SHP77 (cell line): ENCODE data around the gene MAPK6.

Source experiments
- DNase-seq, 2 experiments: peaks; one replicate each; lab custom pipeline; 2025; lab: John Stamatoyannopoulos, UW

The MAPK6 gene

GRCh38 chr15:52010633-52011595 lies 8.1 kb upstream of the MAPK6 start:
- DNase-seq: no peak

GRCh38 chr15:52011711-52012144 lies 7.3 kb upstream of the MAPK6 start:
- DNase-seq: peak; percentile 43 to 58

- DNase-seq: no peak
These were observed 6.8 kb upstream of the MAPK6 start for GRCh38 chr15:52012210-52012609.

GRCh38 chr15:52013151-52013791 lies 5.7 kb upstream of the MAPK6 start:
- DNase-seq: no peak

GRCh38 chr15:52014616-52015015 lies 4.4 kb upstream of the MAPK6 start:
- DNase-seq: no peak

GRCh38 chr15:52016316-52016715 lies 2.7 kb upstream of the MAPK6 start:
- no peak for DNase-seq

- DNase-seq: no peak
These were observed 775 bp upstream of the MAPK6 start for GRCh38 chr15:52018244-52018643.

GRCh38 chr15:52019394-52020220 lies 588 bp downstream of the MAPK6 start:
- DNase-seq: peak; percentile 56 to 64

GRCh38 chr15:52020221-52021085 lies 1.4 kb downstream of the MAPK6 start:
- no peak for DNase-seq

- no peak for DNase-seq
These were observed 2.2 kb downstream of the MAPK6 start for GRCh38 chr15:52021128-52021671.

- DNase-seq: no peak
These were observed 3.0 kb downstream of the MAPK6 start for GRCh38 chr15:52021892-52022540.

- DNase-seq: no peak
These were observed 4.3 kb downstream of the MAPK6 start for GRCh38 chr15:52023169-52023922.

- DNase-seq: no peak
These were observed 9.5 kb downstream of the MAPK6 start for GRCh38 chr15:52028431-52029093.

GRCh38 chr15:52030010-52030409 lies 11.0 kb downstream of the MAPK6 start:
- DNase-seq: no peak

GRCh38 chr15:52031556-52031955 lies 12.5 kb downstream of the MAPK6 start:
- DNase-seq: no peak

GRCh38 chr15:52037889-52038505 lies 19.0 kb downstream of the MAPK6 start:
- DNase-seq: no peak

- no peak for DNase-seq
These were observed 21.1 kb downstream of the MAPK6 start for GRCh38 chr15:52039925-52040781.
